Right lobe of liver (tissue), 6 donors: ENCODE results near the gene ATAD2B. TPM values are rescaled to one million over a fixed set of nuclear protein-coding genes. Genes with fewer than 3 reads are reported as not detected.

Source experiments
- ATAC-seq, 4 donors: fragments of 200-7000 bp; cut with Tn5 transposase; one replicate each; pipeline ENCODE4 v1.9.1; 2020; ENCODE audit warnings: mild to moderate bottlenecking in 4 of 4, moderate library complexity in 4 of 4
- DNase-seq, 3 donors: peaks; one replicate each; pipeline ENCODE4 v3.0.0-alpha.2; 2020
- H3K27ac ChIP-seq, 3 donors: fragments of 200-600 bp; one replicate each; pipeline ENCODE4 v1.8.0; 2022
- H3K27me3 ChIP-seq, 2 donors: fragments of 200-600 bp; one replicate each; pipeline ENCODE4 v1.8.0; 2022
- H3K36me3 ChIP-seq, 4 donors: fragments of 200-600 bp; sonication (generic) in 1 of 4; one replicate each; pipeline versions ENCODE4 v1.5.1 to v1.8.0; 2017 to 2022; ENCODE audit warnings: control low read depth in 1 of 4
- H3K4me1 ChIP-seq, 4 donors: fragments of 200-600 bp; sonication (generic) in 1 of 4; one replicate each; pipeline versions ENCODE4 v1.5.1 to v1.8.0; 2017 to 2022; ENCODE audit warnings: control low read depth in 1 of 4
- H3K4me3 ChIP-seq, 3 donors: fragments of 200-600 bp; one replicate each; pipeline ENCODE4 v1.8.0; 2022
- H3K9me3 ChIP-seq, 4 donors: fragments of 200-600 bp; sonication (generic) in 1 of 4; one replicate each; pipeline versions ENCODE4 v1.5.1 to v1.8.0; 2017 to 2022; ENCODE audit warnings: control low read depth in 1 of 4
- POLR2A ChIP-seq: fragments of 450-650 bp; IDR thresholded peaks from one replicate; pipeline ENCODE4 v1.6.1; 2017; ENCODE audit warnings: antibody characterized with exemption, mild to moderate bottlenecking
- WGBS: methylation state at CpG from one replicate; pipeline ENCODE4 v1.1.6; 2018; ENCODE audit warnings: low coverage, low lambda C conversion rate; ENCODE audit not compliant: insufficient coverage; ENCODE audit errors: missing lambda C conversion rate; 5-methylcytosine and 5-hydroxymethylcytosine counted together
- intact Hi-C, 2 donors: fragments of 100-400 bp; cut with DNase I; formaldehyde crosslinking; loops; one replicate each; pipeline versions ENCODE4 v1.11.2 to v1.14.1; 2022
- total RNA-seq, 6 experiments: library from RNA; depleted of rRNA in 2 of 6; stranded (reverse); fragments of >200 nt in 2 of 6; fragmentation: NEBNext Ultra II Directional in 3 of 6; extraction: Animal tissue kit (Norgen Biotek cat#: 25700) in 3 of 6; gene quantifications; one replicate each; pipeline versions ENCODE4 v1.1.0 to v1.2.4, GENCODE V29; 2016 to 2023
- TF ChIP-seq, protein P1 (sequence below), 4 donors: fragments of 200-600 bp in 3 of 4; fragments of 450-650 bp in 1 of 4; IDR thresholded peaks; one replicate each; pipeline versions ENCODE4 v1.5.1 to v1.8.0; 2016 to 2022; ENCODE audit warnings: antibody characterized with exemption in 4 of 4, mild to moderate bottlenecking in 2 of 4
- donor health status: DM: no; HTN: yes; CAD: no.
- donor health status: DM: no; HTN: no; CAD: no.
- donor health status: DM: no; HTN: no; CAD: no.
- donor health status: DM: no; HTN: yes; CAD: no.
- donor health status: DM: no; HTN: yes; CAD: no.

The ATAD2B gene
- total RNA-seq, 6 experiments from 2014 or later = 7.5 to 12.1 (median 8.8) TPM

DNA sequence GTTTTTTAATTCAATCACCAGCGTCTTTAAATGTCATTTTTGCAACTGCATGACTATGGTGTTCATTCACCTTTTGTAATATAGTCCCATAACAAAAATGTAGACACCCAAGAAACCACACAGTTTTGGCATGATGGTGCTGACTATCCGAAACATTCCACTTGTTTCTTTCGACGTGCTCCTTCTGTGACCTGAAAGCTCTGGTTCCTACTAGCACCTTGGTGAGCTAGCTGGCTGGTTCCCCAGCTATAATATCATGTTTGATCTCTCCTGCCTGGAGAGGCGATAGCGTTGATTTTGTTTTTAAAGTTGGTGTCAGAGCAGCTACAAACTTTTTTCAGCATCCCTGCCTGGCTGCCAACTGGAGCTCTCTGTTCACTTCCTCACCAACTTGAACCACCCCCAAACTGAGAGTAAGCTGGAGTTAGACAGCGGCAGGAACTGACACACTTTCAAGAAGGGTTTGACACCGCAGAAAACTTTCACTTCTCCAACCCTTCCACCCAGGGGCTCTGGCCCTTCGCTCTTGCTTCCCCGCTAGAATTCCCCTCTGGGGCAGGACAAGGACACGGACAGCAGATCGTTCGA lies 1.1 kb downstream of the ATAD2B start:
- peak in 2 of 3 donors; percentile 48 to 62 for DNase-seq
- intact Hi-C loops = no loop called here
- TF ChIP-seq, protein P1, sequence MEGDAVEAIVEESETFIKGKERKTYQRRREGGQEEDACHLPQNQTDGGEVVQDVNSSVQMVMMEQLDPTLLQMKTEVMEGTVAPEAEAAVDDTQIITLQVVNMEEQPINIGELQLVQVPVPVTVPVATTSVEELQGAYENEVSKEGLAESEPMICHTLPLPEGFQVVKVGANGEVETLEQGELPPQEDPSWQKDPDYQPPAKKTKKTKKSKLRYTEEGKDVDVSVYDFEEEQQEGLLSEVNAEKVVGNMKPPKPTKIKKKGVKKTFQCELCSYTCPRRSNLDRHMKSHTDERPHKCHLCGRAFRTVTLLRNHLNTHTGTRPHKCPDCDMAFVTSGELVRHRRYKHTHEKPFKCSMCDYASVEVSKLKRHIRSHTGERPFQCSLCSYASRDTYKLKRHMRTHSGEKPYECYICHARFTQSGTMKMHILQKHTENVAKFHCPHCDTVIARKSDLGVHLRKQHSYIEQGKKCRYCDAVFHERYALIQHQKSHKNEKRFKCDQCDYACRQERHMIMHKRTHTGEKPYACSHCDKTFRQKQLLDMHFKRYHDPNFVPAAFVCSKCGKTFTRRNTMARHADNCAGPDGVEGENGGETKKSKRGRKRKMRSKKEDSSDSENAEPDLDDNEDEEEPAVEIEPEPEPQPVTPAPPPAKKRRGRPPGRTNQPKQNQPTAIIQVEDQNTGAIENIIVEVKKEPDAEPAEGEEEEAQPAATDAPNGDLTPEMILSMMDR (IDR thresholded peaks at IDR 0.05) = no peak
- peak; percentile 19 for TF ChIP-seq POLR2A

DNA sequence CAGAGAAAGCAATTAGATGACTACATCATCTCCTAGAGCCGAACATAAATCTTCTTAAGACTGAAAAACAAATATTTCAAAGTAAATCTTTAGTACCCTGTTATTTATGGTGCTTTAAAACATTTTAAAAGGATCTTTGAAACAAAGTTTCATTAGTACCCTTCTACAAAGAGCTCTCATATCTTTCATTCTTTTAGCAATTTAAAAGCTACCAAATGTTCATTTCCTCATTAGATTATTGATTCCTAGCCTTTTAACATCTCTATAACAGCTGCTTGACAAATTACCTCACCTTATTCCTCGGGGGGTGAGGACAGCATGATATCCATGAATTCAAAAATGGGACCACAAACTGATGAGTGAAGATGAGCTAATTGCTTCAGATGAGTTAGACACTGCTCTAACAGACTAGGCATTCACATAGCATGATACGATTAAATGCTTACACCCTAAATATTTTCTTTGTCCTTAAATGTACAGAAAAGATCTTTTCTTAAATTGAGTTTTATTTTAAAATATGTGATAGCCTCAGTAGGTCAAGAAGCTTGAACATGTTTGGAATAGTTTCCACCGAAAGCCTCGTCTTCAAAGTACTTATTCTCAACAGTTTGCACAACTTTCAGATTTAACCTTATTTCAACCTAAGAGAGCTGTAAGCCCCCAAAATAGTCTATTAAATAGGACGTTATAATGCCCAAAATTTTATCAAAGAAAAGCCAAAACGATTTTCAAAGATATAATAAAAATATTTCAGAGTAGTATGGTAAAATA lies 2.1 kb downstream of the ATAD2B start:
- WGBS = 36% methylated on average over 7 of the region's 7 CpGs

More for the DNA sequence above, 1.1 kb downstream of the ATAD2B start:
- Histone ChIP-seq H3K27me3 (no peaks in the 10 kb centered on the region), H3K9me3 (no peaks in the 10 kb centered on the region), H3K27ac (peak overlapping the region; percentile 96 to 97 (median 97)), H3K4me3 (peak overlapping the region; percentile 75 to 88 (median 76)), H3K4me1 (peaks cover 0 to 32% (median 8%) of the 10 kb centered on the region in 4 donors), H3K36me3 (no peaks in the 10 kb centered on the region)
- peak; percentile 38 to 59 (median 50) for ATAC-seq
- WGBS = under 1% methylated on average over 13 of the region's 13 CpGs

DNA sequence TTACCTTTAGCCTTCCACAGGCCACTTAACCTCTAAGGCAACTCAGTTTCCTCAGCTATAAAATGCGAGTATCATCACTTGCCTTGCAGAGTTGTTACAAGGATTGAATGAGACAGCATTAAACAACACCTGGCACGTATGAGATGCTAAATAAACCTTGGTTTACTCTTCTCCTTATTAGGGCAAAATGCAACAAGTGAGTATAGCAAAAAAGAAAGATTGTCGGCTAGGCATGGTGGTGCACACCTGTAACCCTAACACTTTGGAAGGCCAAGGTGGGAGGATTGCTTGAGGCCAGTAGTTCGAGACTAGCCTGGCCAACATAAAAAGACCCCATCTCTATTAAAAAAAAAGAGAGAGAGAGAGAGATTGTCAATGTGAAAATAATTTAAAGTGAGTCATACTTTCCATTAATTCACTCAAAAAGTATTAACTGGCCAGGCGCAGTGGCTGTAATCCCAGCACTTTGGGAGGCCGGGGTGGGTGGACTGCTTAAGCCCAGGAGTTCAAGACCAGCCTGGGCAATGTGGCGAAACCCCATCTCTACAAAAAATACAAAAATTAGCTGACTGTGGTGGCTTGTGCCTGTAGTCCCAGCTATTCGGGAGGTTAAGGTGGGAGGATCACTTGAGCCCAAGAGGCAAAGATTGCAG lies 8.0 kb downstream of the ATAD2B start:
- ATAC-seq = no peak
- no peak for DNase-seq
- intact Hi-C loops = no loop called here
- no peak overlapping the region for H3K4me3 ChIP-seq
- no peaks in the 10 kb centered on the region for H3K9me3 ChIP-seq
- no peaks in the 10 kb centered on the region for H3K27me3 ChIP-seq
- TF ChIP-seq POLR2A = no peak
- no peaks in the 10 kb centered on the region for H3K4me1 ChIP-seq
- H3K27ac ChIP-seq = no peak overlapping the region
- WGBS = 91% methylated on average over 8 of the region's 8 CpGs
- no peaks in the 10 kb centered on the region for H3K36me3 ChIP-seq

More for the DNA sequence above, 2.1 kb downstream of the ATAD2B start:
- Histone ChIP-seq H3K27ac (peak overlapping the region in 1 of 3 donors; percentile 97), H3K27me3 (no peaks in the 10 kb centered on the region), H3K4me3 (peak overlapping the region in 1 of 3 donors; percentile 76), H3K9me3 (no peaks in the 10 kb centered on the region), H3K36me3 (no peaks in the 10 kb centered on the region), H3K4me1 (peaks cover 0 to 32% (median 8%) of the 10 kb centered on the region in 4 donors)
- ATAC-seq = no peak
- no peak for DNase-seq
- intact Hi-C loops = no loop called here
- TF ChIP-seq POLR2A = no peak
- TF ChIP-seq, protein P1 (IDR thresholded peaks at IDR 0.05) = no peak

DNA sequence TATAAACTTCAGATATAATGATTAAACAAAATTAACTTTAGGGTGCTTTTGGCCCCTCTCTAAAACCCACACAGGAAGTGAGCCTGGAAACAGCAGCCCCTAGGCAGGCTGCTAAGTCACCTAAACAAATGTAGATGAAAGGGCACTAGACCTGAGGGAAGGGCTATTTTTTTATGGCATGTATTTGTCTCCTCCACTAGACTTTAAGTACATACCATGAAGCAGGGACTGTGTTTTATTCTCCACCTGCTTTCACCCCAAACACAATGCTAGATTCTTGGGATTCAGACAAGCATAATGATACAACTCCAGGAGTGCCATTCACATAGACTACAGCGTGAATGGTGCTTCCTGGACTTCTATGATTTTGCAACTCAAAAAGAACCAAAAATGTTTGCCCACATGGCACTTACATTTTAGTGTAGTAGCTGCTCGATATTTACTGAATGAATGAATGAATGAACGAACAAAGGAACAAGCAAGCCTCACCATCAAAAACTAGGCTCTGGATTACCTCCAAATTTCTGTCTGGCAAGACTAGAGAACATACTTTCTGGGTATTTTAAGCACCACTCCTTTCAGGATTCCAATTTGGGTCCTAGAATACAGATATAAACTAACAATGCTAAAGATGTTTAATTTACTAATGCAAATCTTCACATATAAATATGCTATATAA lies 10.1 kb downstream of the ATAD2B start:
- no peaks in the 10 kb centered on the region for H3K36me3 ChIP-seq
- WGBS = 90% methylated on average over 3 of the region's 3 CpGs
- H3K9me3 ChIP-seq = no peaks in the 10 kb centered on the region
- TF ChIP-seq POLR2A = no peak
- TF ChIP-seq, protein P1 (IDR thresholded peaks at IDR 0.05) = no peak
- DNase-seq = no peak
- ATAC-seq = no peak
- H3K27me3 ChIP-seq = no peaks in the 10 kb centered on the region
- H3K4me3 ChIP-seq = no peak overlapping the region
- intact Hi-C loops = no loop called here
- H3K27ac ChIP-seq = no peak overlapping the region
- no peaks in the 10 kb centered on the region for H3K4me1 ChIP-seq
